ENCODE measurements around the gene CASP1.

Gene CASP1

DNA sequence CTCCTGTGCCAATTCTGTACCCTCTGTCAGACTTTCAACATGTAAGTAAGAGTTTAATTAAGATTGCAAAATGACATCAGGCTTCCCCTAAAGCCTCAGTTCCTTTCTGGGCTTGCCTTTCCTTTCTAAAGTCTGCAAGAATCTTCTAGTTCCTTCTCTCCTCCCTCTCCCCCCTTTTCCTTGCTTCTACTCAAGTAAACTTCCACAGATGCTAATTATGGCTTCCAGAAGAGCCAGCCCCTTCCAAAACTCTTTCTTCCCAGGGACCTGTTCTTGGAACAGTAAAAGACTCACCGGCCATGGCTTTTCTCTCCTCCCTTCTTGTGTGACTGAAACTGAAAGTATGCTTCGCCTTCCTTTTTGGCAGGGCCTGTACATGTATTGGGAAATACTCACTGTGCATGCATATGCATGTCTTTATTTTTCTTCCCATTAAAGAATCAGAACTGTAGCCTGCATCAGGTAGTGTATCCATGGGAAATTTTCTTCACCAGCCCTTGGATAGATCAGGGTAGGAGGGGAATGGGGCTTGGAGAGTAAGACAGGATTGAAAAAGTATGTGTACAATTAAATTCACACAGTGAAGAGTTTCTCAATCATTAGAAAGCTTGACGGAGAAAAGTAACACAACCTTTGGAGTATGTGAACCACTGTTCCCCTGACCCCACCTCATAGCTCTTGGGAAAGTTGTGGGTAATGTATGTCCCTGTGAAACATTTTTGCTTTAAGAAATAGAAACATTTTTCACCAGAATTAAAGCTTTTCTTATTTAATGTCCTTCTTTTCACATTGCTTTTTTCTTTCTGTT is at the start of gene CASP1:
TSS of gene CASP1 (minus strand) at position 332 of the 808 bp plus-strand sequence. CDS start at position 301, 31 bp downstream.
- TF ChIP-seq GATA3 (IDR thresholded peaks at IDR 0.05; ENCODE audit: low read depth, low read length) = no peak
- no peak for TF ChIP-seq GATA2 (IDR thresholded peaks at IDR 0.05; ENCODE audit: low read depth, low read length)

GRCh38 chr11:105081412-105082150 is 46.6 kb upstream of the CASP1 start:
- TF ChIP-seq GATA2 (IDR thresholded peaks at IDR 0.05; ENCODE audit: low read depth, low read length) (no peak), GATA3 (IDR thresholded peaks at IDR 0.05; ENCODE audit: low read depth, low read length) (no peak)

DNA sequence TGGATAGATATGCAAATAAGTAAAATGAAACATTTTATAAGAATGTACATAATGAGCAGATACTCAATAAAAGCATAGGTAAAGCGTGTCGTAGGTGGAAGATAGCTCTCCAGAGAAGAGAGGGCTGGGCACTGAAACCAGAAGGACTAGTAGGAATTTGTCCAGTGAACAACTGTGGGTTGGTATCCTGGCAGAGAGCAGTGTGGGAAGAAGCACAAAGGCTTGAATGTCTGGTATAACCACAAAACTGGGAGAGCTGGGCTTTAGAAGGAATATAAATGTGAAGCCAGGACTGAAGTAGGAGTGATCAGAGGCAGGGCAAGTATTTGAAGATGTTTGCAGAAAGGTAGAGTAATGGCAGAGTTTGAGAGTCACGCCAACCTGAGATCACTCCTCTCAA is 43.3 kb upstream of the CASP1 start:
- TF ChIP-seq GATA2 (IDR thresholded peaks at IDR 0.05; ENCODE audit: low read depth, low read length) (no peak), GATA3 (IDR thresholded peaks at IDR 0.05; ENCODE audit: low read depth, low read length) (no peak)

- TF ChIP-seq GATA2 (IDR thresholded peaks at IDR 0.05; ENCODE audit: low read depth, low read length) = no peak
- TF ChIP-seq GATA3 (IDR thresholded peaks at IDR 0.05; ENCODE audit: low read depth, low read length) = no peak
Measured at GRCh38 chr11:105074166-105074530, 39.2 kb upstream of the CASP1 start.

GRCh38 chr11:105073456-105074165 is 38.7 kb upstream of the CASP1 start:
- TF ChIP-seq GATA2 (IDR thresholded peaks at IDR 0.05; ENCODE audit: low read depth, low read length) (no peak), GATA3 (IDR thresholded peaks at IDR 0.05; ENCODE audit: low read depth, low read length) (no peak)

DNA sequence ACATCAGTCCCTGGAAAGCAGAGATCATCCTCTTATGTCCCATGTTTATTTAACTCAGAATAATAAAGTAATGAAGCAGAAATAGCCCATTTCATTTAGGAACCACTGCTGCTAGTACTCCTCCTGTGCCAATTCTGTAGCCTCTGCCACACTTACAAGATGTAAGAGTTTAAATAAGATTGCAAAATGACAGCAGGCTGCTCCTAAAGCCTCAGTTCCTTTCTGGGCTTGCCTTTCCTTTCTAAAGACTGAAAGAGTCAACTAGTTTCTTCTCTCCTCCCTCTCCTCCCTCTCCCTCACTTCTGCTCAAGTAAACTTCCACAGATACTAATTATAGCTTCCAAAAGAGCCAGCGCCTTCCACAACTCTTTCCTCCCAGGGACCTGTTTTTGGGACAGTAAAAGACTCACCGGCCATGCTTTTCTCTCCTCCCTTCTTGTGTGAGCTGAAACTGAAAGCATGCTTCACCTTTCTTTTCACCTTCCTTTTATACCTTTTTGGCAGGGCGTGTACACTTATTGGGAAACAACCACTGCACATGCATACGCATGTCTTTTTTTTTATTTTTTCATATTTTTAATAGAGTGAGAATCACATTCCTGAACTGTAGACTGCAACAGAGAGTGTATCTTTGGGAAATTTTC is 36.3 kb upstream of the CASP1 start:
- no peak for TF ChIP-seq GATA3 (IDR thresholded peaks at IDR 0.05; ENCODE audit: low read depth, low read length)
- no peak for TF ChIP-seq GATA2 (IDR thresholded peaks at IDR 0.05; ENCODE audit: low read depth, low read length)

DNA sequence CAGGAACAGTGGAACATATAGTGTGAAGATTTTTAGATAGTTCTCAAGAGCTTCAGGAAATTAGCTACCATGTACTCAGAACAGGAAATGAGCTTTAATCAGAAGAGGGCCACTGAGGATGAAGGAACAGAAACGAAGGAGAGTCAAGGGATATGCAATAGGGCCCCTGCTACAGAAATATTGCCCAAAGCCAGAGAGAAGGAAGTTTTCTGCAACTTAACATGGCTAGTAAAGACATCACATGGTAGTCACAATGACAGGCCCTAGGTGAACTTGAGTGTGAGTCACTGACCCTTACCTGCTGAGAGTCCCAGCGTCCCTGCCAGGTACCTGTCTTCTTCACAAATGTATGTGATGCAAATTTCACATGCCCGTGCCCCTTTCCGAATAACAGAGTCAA is 35.4 kb upstream of the CASP1 start:
- TF ChIP-seq GATA3 (IDR thresholded peaks at IDR 0.05; ENCODE audit: low read depth, low read length) = no peak
- TF ChIP-seq GATA2 (IDR thresholded peaks at IDR 0.05; ENCODE audit: low read depth, low read length) = no peak

DNA sequence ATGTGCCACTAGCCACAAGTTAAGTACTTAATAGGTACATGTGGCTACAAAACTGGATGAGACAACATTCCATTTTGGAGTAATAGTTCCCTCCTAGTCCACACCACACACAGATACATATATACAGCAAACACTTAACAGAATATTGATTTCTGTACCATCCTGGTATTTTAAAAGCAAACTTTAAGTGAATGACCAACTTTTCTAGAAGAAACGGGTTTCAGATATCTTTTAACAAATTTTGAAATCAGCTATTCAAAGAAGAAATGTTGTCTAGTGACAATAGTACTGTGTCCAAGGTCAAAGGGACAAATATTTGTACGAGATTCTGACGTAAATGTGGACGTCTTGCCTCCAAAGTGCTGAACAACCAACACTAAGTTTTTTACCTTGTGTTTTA is 22.5 kb upstream of the CASP1 start:
- TF ChIP-seq GATA3 (IDR thresholded peaks at IDR 0.05; ENCODE audit: low read depth, low read length) = no peak
- TF ChIP-seq GATA2 (IDR thresholded peaks at IDR 0.05; ENCODE audit: low read depth, low read length) = no peak

DNA sequence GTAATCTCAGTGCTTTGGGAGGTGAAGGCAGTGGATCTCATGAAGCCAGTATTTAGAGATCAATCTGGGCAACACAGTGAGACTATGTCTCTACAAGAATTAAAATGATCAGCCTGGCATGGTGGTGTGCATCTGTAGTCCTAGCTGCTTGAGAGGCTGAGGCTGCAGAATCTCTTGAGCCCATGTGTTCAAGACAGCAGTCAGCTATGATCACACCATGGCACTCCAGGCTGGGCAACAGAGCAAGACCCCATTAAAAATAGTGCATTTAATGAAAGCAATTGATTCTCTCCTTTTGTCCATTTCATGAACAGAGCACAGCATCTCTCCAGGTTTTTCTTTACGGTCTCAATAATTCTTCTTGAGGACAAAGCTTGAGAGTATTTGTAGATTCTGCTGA is 21.5 kb upstream of the CASP1 start:
- TF ChIP-seq GATA3 (IDR thresholded peaks at IDR 0.05; ENCODE audit: low read depth, low read length) = no peak
- TF ChIP-seq GATA2 (IDR thresholded peaks at IDR 0.05; ENCODE audit: low read depth, low read length) = no peak

GRCh38 chr11:105054723-105055493 is 20.0 kb upstream of the CASP1 start:
- TF ChIP-seq GATA3 (IDR thresholded peaks at IDR 0.05; ENCODE audit: low read depth, low read length) (no peak), GATA2 (IDR thresholded peaks at IDR 0.05; ENCODE audit: low read depth, low read length) (no peak)

DNA sequence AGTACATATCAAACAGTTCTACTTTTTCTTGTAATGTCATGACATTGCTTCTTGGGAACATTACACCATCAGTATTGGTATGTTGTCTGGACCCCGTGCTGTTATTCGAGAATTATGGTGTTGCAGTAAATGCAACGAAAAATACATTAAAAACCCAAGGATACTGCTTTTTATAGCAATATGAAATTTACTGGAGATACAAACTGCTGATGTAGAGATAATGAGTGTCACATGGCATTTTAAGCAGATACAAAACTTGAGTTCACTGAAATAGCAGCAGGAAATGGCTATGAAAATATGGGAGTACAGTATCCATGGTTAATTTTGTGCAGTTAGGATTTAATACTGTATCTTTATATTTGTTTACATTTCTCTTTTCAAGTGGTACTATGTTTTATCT is 17.5 kb upstream of the CASP1 start:
- TF ChIP-seq GATA3 (IDR thresholded peaks at IDR 0.05; ENCODE audit: low read depth, low read length) (no peak), GATA2 (IDR thresholded peaks at IDR 0.05; ENCODE audit: low read depth, low read length) (no peak)

DNA sequence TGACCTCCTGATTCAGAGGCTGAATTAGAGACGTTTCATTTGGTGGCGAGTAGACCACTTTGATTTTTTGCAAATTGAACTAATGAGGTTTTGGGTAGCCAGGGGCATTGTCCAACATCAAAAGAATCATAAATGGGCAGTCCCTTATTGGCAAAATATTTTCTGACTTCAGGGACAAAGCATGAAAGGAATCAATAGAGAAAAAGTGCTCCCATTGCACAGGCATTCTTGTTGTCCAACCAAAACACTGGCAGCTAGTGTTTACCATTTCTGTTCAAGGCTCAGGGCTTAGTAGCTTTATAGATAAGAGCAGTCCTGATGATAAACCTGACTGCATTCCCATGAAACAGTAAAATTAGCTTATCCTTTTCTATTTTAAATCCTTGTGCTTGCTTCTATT is 16.6 kb upstream of the CASP1 start:
- TF ChIP-seq GATA3 (IDR thresholded peaks at IDR 0.05; ENCODE audit: low read depth, low read length) (no peak), GATA2 (IDR thresholded peaks at IDR 0.05; ENCODE audit: low read depth, low read length) (no peak)

DNA sequence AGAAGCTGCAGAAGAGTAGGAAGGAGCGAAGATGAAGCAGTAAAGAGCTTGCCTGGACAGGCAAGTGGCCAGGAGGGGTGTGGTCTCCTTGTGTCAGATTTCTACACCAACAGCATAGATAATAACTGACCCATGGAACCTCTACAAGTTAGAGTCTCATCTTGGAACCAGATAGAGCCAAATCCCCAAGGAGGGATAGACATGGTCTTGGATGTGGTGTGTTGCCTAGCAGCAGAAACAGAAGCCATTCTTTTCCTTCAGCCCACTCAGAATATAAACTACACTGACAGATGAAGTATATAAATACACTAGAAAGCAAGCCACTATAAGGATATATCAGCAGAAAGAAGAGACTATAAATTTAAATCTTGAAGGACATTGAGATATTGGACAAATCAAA is 14.5 kb upstream of the CASP1 start:
- TF ChIP-seq GATA2 (IDR thresholded peaks at IDR 0.05; ENCODE audit: low read depth, low read length) = no peak
- TF ChIP-seq GATA3 (IDR thresholded peaks at IDR 0.05; ENCODE audit: low read depth, low read length) = no peak
